NCI-H1092 (cell line): ENCODE measurements around the gene COG5.
A peak's percentile ranks its signal among the peaks of the same experiment; 100 is the strongest.

Experiments used
- DNase-seq: peaks from one replicate; lab custom pipeline; 2025; lab: John Stamatoyannopoulos, UW

The COG5 gene

DNA sequence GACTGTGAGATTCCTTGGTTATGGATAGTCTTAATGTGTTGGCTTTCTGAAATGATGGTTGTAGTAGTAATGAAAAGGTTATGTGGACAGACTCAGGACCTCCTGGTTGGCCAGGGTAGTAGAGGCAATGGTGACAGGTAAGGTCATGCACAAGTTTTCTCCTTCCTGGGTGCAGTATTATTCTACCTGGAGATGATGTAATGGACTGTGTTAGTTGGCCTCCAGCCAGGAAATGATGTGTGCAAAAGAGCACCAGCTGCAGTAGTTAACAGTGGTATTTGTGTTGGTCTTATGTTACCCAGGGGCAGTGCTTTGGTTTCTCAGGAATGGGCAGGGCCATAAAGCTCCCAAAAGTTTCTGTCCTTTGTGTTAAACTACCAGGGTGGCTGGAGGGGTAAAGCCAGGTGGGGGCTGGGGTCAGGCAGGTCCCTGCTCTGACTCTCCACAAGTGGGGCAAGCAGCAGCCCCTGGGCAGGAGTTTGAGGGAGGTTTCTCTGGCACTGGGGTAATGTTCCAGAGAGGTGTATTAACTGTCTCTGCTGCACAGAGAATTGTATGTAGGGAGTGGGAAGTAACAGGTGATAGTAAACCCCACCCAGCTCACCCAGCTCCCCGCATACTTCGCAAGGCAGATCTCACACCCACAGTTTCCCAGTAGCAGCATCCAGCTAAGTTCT, 57.6 kb downstream of the COG5 start:
- DNase-seq: peak; percentile 56

- no peak for DNase-seq
These were observed 58.4 kb downstream of the COG5 start for GRCh38 chr7:107505362-107505761.

DNA sequence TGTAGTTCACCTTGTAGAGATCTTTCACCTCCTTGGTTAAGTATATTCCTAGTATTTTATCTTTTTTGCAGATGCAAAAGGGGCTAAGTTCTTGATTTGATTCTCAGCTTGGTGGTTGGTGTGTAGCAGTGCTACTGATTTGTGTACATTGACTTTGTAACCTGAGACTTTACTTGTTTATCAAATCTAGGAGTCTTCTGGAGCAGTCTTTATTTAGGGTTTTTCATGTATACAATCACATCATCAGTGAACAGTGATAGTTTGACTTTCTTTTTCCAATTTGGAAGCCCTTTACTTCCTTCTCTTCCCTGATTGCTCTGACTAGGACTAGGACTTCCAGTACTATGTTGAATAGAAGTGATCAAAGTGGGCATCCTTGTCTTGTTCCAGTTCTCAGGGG, 60.0 kb downstream of the COG5 start:
- DNase-seq: no peak

- no peak for DNase-seq
These were observed 60.9 kb downstream of the COG5 start for GRCh38 chr7:107502797-107503196.

DNA sequence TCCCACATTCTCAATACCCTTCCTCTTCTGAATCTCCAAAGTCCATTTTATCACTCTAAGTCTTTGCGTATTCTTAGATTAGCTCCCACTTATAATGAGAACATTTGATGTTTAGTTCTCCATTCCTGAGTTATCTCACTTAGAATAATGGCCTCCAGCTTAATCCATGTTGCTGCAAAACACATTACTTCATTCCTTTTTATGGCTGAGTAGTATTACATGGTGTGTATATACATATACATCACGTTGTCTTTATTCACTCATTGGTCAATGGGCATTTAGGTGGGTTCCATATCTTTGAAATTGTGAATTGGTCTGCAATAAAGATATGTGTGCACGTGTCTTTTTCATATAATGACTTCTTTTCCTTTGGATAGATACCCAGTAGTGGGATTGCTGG, 61.6 kb downstream of the COG5 start:
- DNase-seq: no peak

DNA sequence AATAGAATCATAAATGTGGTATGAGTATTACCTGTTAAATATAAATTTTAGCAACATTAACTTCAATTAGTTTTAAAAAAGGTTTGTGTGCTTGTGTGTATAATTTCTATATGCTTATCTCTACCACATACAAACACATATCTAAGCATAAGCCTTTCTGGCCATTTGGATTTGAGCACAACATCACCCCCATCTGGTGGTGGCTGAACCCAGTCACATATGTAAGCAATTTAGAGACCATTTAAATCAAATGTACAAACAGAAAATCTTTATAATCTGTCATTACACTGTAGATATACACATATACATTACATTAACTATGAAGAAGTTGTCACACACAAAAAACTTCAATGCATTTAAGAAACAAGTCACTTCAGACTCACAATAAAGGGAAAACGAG, 62.1 kb downstream of the COG5 start:
- DNase-seq: no peak

GRCh38 chr7:107499731-107500130, 64.0 kb downstream of the COG5 start:
- no peak for DNase-seq

DNA sequence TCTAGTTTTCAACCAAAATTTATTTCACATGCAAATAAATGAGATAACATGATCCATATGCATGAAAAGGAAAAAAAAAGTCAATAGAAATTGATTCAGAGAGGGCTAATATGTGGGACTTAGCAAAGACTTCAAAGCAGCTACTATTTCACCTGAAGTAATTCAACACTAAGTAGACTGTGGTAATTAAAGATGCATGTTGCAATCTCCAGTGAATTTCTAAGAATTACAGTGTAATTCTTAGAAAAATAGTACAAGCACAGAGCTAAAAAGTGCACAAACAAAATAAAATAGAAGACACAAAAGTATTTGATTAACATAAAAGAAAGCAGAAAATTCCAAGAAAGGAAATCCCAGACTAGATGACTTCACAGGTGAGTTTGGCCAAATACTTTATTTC, 68.2 kb downstream of the COG5 start:
- no peak for DNase-seq

DNA sequence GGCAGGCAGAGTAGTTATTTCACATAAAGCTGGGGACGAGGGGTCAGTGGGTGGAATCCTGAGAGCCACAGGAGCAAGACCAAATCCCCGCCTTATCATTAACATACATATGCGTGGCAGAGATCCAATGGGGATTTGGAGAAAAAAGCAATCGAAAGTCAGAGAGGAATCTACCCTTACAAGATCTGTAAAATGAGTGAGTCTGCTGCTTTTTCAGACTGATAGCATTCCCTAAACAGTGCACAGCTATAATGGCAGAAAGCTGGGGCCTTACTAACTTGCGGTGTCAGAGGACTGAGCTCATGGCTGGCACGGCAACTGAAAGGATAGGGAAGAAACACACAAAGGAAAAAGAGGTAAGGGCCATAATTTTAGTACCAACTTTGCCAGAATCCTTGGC, 68.8 kb downstream of the COG5 start:
- DNase-seq: no peak

DNA sequence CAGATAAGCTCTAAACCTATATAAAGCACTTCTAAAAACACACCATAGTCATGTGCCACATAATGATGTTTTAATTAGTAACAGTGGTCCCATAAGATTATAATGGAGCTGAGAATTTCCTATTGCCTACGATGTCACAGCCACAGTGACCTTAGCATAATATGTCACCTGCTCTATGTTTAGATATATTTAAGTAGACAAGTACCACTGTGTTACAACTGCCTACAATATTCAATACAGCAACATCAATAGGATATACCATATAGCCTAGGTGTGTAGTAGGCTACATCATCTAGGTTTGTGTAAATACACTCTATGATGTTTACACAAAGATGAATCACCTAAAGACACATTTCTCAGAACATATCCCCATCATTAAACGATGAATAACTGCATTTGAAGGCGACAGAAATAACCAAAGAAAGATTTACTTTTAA, 69.4 kb downstream of the COG5 start:
- no peak for DNase-seq

GRCh38 chr7:107492875-107493274, 70.8 kb downstream of the COG5 start:
- DNase-seq: no peak

- no peak for DNase-seq
These were observed 77.7 kb downstream of the COG5 start for GRCh38 chr7:107486041-107486440.

GRCh38 chr7:107482571-107482970, 81.1 kb downstream of the COG5 start:
- DNase-seq: no peak

GRCh38 chr7:107480932-107481331, 82.8 kb downstream of the COG5 start:
- DNase-seq: no peak

GRCh38 chr7:107479303-107479702, 84.4 kb downstream of the COG5 start:
- no peak for DNase-seq

GRCh38 chr7:107474104-107474521, 89.6 kb downstream of the COG5 start:
- DNase-seq: no peak

DNA sequence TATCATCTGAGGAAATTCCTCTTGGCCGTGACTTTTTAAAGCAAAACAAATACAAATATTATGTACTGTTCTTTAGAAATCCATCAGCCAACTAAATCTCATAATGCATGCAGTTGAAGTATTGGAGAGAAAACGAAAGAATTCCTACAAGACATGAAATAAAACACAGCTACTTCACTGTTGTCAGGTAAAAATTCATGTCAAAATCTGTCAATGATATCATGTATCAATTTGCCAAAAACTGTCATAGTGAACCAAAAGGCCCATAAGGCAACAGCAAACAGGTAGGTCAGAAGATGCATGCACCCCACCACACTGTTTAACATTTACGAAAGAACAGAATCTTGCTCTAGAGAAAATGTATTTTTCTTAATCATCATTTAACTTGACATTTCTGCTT, 91.6 kb downstream of the COG5 start:
- no peak for DNase-seq

DNA sequence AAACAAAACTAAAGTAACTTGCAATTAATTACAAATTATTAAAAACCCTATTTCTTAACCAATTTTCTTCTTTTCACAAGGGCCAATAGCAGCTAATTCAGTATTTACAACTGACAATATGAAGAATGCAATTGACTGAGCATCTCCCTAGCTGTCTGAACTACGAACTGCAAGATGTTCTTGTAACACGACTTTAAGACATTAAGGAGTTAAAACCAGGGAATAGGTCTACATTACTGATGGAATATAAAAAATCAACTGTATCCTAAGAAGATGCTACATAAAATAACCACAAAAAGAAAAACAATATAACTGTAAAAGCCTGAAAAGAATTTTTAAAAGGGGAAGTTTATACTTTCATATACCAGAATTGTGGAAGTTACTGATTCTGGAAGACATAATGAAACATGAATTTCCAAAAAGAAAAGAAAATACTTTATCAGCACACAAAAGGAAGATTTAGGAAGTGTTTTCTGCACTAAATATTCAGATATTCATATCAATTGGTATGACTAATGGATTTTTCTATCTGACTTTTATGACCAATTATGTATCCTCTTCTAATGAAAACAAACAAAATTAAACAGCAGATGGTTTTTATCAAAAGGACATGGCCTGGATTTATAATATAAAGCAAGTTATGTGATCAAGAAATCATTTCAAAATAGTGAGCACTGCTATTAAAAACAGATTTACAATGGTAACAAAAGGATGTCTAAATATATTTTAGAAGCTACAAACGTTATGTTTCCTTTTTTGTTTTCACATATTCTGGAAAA, 92.2 kb downstream of the COG5 start:
- no peak for DNase-seq

GRCh38 chr7:107469929-107470328, 93.8 kb downstream of the COG5 start, which contains the start of gene GPR22:
Gene GPR22, plus strand, starts transcription at chr7:107470057. Its CDS starts 4,004 bp downstream, at chr7:107474061.
- no peak for DNase-seq

DNA sequence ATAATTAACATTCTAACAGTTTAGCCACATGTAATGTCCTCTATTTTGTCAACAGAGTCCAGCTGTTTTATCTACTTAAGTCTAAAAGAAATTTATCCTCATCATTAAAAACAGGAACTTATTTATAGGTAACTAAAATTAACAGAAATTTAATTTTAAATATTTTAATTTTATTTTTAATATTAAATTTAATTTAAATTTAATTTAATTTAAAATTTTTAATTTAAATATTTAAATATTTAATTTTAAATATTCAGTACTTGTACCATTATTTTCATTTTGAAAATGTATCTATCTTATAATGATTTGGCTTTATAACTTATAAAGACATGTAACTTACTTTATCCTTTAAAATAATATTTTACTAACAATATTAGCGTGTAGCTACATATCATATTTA, 94.9 kb downstream of the COG5 start:
- DNase-seq: no peak

- DNase-seq: no peak
These were observed 95.7 kb downstream of the COG5 start for GRCh38 chr7:107467972-107468371.

DNA sequence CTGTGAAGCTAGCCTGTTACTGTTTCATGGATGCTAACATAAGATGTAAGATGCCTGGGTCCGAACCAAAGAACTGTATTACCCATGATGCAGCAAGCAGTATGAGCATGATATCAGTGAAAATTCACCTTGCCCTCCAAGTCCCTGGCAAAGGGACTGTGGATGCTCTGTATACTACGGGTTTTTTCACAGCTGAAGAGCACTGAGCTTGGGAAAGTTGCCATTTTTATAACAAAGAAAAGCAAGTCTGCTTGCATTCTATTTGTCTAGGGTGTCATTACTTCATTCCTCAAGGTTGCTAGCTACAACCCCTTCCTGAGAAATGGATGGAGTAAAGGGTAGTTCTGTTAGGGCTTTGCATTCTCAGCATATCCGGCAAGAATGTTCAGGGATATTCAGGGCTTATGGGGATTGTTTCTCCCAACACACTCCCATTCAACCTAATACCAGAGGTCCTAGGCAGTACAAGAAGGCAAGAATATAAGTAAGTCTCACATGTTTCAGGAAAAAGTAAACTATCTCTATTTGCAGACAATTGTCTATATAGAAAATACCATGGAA, 99.0 kb downstream of the COG5 start:
- DNase-seq: no peak
